Ovary (tissue), 9 donors: ENCODE measurements around the gene RGMA. TPM values are rescaled to one million over a fixed set of nuclear protein-coding genes. Genes with fewer than 3 reads are reported as not detected.

ENCODE experiments used
- DNase-seq, 5 donors: peaks; one replicate each; pipeline ENCODE4 v3.0.0-alpha.2; 2019 to 2020
- H3K27ac ChIP-seq, 2 donors: fragments of 200-600 bp; one replicate each; pipeline versions ENCODE4 v1.5.1 to v1.8.0; 2019 to 2022
- H3K27me3 ChIP-seq: fragments of 200-600 bp; one replicate; pipeline ENCODE4 v1.8.0; 2022
- H3K36me3 ChIP-seq: fragments of 200-600 bp; sonication (generic); one replicate; pipeline ENCODE4 v1.5.1; 2019
- H3K4me1 ChIP-seq: one replicate; pipeline ENCODE4 v1.8.1; 2013; ENCODE audit warnings: mild to moderate bottlenecking, moderate library complexity; ENCODE audit not compliant: insufficient read depth
- H3K4me3 ChIP-seq: fragments of 200-600 bp; sonication (generic); one replicate; pipeline ENCODE4 v1.5.1; 2017
- H3K9me3 ChIP-seq, 2 donors: fragments of 200-600 bp in 1 of 2; sonication (generic) in 1 of 2; one replicate each; pipeline versions ENCODE4 v1.5.1 to v1.8.1; 2013 to 2019; ENCODE audit warnings: mild to moderate bottlenecking in 1 of 2, moderate library complexity in 1 of 2
- CTCF ChIP-seq, 3 donors: fragments of 450-650 bp in 2 of 3; fragments of 200-600 bp in 1 of 3; IDR thresholded peaks; one replicate each; pipeline versions ENCODE4 v1.5.1 to v1.8.0; 2016 to 2022; ENCODE audit warnings: antibody characterized with exemption in 3 of 3, mild to moderate bottlenecking in 1 of 3
- EP300 ChIP-seq: sonication (generic); formaldehyde crosslinking; IDR thresholded peaks from one replicate; pipeline ENCODE4 v1.6.1; 2017; ENCODE audit warnings: antibody characterized with exemption
- POLR2A ChIP-seq: fragments of 450-650 bp; IDR thresholded peaks from one replicate; pipeline ENCODE4 v1.6.1; 2017; ENCODE audit warnings: antibody characterized with exemption, mild to moderate bottlenecking, moderate library complexity
- WGBS, 3 donors: extraction: QIAGEN DNeasy Blood & Tissue Kit in 1 of 3; methylation state at CpG; one replicate each; pipeline versions ENCODE4 v1.1.5 to v1.1.7; 2013 to 2017; 5-methylcytosine and 5-hydroxymethylcytosine counted together
- intact Hi-C, 4 donors: fragments of 100-400 bp; cut with DNase I; formaldehyde crosslinking; loops; one replicate each; pipeline versions ENCODE4 v1.11.0 to v1.15.1; 2022 to 2023
- polyA plus RNA-seq, 2 donors: library from polyadenylated mRNA; stranded (reverse); fragments of 200-250 nt in 1 of 2; fragments of 350-450 nt in 1 of 2; fragmentation: Illumina TruSeq in 1 of 2; extraction: RNeasy Lipid Tissue Mini Kit (QIAGEN cat#74804) in 1 of 2; gene quantifications; one replicate each; pipeline ENCODE4 v1.2.3, GENCODE V29; 2013 to 2014
- total RNA-seq, 7 donors: library from RNA; depleted of rRNA in 2 of 7; stranded (reverse); fragments of >200 nt in 2 of 7; fragmentation: NEBNext Ultra II Directional in 3 of 7; extraction: Animal tissue kit (Norgen Biotek cat#: 25700) in 3 of 7; gene quantifications; one replicate each; pipeline versions ENCODE4 v1.1.0 to v1.2.4, GENCODE V29; 2016 to 2023
- donor health status: DM: no; HTN: no; CAD: no; lungs with moderate emphysema.
- donor health status: DM: no; HTN: no; CAD: no.
- donor health status: Bipolar disorder and iron deficiency.
- donor health status: DM: yes; HTN: yes; CAD: no.
- donor health status: DM: no; HTN: no; CAD: no.
- donor health status: DM: yes; HTN: yes; CAD: no.

Gene RGMA
- total and polyA plus RNA-seq, 9 donors: 2.8 to 47.6 (median 31.6) TPM

- H3K27ac ChIP-seq: no peak overlapping the region
- intact Hi-C loops: no loop called here
- H3K27me3 ChIP-seq: no peaks in the 10 kb centered on the region
- TF ChIP-seq EP300: no peak
- TF ChIP-seq POLR2A: no peak
- TF ChIP-seq CTCF (IDR thresholded peaks at IDR 0.05): no peak
- no peaks in the 10 kb centered on the region for H3K9me3 ChIP-seq
- WGBS, 3 donors: 82 to 87% (median 85%) methylated on average over 4 of the region's 4 CpGs
- DNase-seq: no peak
- H3K4me1 ChIP-seq: no peaks in the 10 kb centered on the region
- H3K36me3 ChIP-seq: no peaks in the 10 kb centered on the region
- H3K4me3 ChIP-seq: no peak overlapping the region
These were observed 83.9 kb downstream of the RGMA start for GRCh38 chr15:93005133-93005532.

GRCh38 chr15:93001881-93002280 lies 87.1 kb downstream of the RGMA start:
- intact Hi-C loops: no loop called here
- Histone ChIP-seq H3K4me1 (no peaks in the 10 kb centered on the region), H3K27ac (no peak overlapping the region), H3K9me3 (no peaks in the 10 kb centered on the region), H3K4me3 (no peak overlapping the region), H3K27me3 (no peaks in the 10 kb centered on the region), H3K36me3 (no peaks in the 10 kb centered on the region)
- DNase-seq: no peak
- TF ChIP-seq POLR2A: no peak
- TF ChIP-seq CTCF (IDR thresholded peaks at IDR 0.05): no peak
- TF ChIP-seq EP300: no peak
- 76 to 80% (median 78%) methylated on average over 2 of the region's 2 CpGs for WGBS, 3 donors

DNA sequence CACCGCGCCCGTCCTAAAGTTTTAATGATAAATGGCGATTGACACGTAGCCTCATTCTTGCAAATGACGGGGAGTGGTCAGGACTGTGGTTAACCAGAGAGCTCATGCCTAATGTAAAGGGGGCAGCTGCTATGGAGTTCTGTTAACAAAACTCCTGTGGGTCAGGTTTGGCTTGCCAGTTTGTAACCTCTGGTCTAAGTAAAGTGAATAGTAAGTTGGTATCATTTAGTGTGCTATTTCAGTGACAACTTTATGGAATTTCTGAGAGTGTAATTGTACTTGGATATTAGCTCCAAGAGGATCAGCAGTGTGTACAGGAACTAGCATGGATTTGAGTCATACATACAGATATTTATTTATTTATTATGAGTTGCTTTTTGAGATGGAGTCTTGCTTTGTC lies 87.9 kb downstream of the RGMA start:
- no peak overlapping the region for H3K4me3 ChIP-seq
- intact Hi-C loops: no loop called here
- no peak overlapping the region for H3K27ac ChIP-seq
- no peaks in the 10 kb centered on the region for H3K36me3 ChIP-seq
- 89 to 97% (median 96%) methylated on average over 6 of the region's 6 CpGs for WGBS, 3 donors
- DNase-seq: no peak
- no peaks in the 10 kb centered on the region for H3K9me3 ChIP-seq
- H3K27me3 ChIP-seq: no peaks in the 10 kb centered on the region
- no peak for TF ChIP-seq POLR2A
- no peak for TF ChIP-seq CTCF (IDR thresholded peaks at IDR 0.05)
- no peak for TF ChIP-seq EP300
- H3K4me1 ChIP-seq: no peaks in the 10 kb centered on the region

DNA sequence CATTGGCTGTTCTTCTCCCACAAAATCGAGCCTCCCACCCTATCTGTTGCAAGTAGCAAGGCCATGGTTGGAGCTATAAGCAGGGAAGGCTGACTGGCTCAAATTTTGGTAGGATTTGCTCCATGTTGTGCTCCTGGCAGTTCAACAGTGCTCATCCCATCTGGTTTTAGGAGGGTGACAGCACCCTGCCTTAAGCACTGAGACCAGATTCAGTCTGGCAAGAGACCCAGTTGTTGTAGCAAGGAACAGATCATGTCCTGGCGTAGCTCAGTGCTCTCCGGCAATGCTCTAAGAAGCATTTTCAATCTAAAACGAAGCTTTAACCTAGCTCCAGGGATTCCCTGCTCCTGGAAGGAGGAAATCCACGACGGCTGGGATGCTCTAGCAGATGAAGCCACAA lies 91.2 kb downstream of the RGMA start:
- Histone ChIP-seq H3K9me3 (no peaks in the 10 kb centered on the region), H3K4me1 (no peaks in the 10 kb centered on the region), H3K27me3 (no peaks in the 10 kb centered on the region), H3K4me3 (no peak overlapping the region), H3K36me3 (no peaks in the 10 kb centered on the region), H3K27ac (no peak overlapping the region)
- DNase-seq: no peak
- 92 to 95% (median 92%) methylated on average over 6 of the region's 6 CpGs for WGBS, 3 donors
- TF ChIP-seq POLR2A (no peak), CTCF (IDR thresholded peaks at IDR 0.05) (no peak), EP300 (no peak)
- intact Hi-C loops: loop anchor here in 1 of 4 donors (10.0 kb wide), 1 partner anchor 63 kb away; no protein-coding TSS in a partner anchor

GRCh38 chr15:92992720-92993119 lies 96.3 kb downstream of the RGMA start:
- WGBS, 3 donors: 81 to 94% (median 91%) methylated on average over 9 of the region's 9 CpGs
- Histone ChIP-seq H3K4me3 (no peak overlapping the region), H3K27me3 (no peaks in the 10 kb centered on the region), H3K4me1 (no peaks in the 10 kb centered on the region), H3K36me3 (no peaks in the 10 kb centered on the region), H3K9me3 (no peaks in the 10 kb centered on the region), H3K27ac (no peak overlapping the region)
- intact Hi-C loops: loop anchor here in 1 of 4 donors (10.0 kb wide), 1 partner anchor 58 kb away; no protein-coding TSS in a partner anchor
- TF ChIP-seq EP300 (no peak), POLR2A (no peak), CTCF (IDR thresholded peaks at IDR 0.05) (no peak)
- DNase-seq: no peak
